HK-2 (cell line): ENCODE data around the gene AFF4.
A peak's percentile ranks its signal among the peaks of the same experiment; 100 is the strongest.
"Not testable (repeated sequence)": the region's sequence is repeated elsewhere in the genome, so short reads cannot be mapped to it uniquely, and the experiment has no call there.

Source experiments
- DNase-seq: peaks from one replicate; pipeline ENCODE4 v3.0.0-alpha.2; 2018; ENCODE audit not compliant: unreplicated experiment

Gene AFF4

GRCh38 chr5:132963171-132964104 lies at the start of gene AFF4:
AFF4 (minus strand) TSS chr5:132963634; CDS start chr5:132937189, 26,445 bp downstream.
- DNase-seq = peak; percentile 91

DNA sequence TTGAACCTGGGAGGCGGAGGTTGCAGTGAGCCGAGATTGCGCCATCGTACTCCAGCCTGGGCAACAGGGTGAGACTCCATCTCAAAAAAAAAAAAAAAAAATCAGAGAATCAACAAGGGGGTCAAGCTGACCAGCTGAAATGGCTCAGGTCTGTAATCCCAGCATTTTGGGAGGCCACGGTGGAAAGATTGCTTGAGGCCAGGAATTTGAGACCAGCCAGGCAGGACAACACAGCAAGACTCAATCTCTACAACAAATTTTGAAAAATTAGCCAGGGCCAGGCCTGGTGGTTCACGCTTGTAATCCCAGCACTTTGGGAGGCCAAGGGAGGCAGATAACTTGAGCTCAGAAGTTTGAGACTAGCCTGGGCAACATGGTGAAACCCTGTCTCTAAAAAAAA lies 45.0 kb upstream of the AFF4 start:
- not testable (repeated sequence) for DNase-seq

DNA sequence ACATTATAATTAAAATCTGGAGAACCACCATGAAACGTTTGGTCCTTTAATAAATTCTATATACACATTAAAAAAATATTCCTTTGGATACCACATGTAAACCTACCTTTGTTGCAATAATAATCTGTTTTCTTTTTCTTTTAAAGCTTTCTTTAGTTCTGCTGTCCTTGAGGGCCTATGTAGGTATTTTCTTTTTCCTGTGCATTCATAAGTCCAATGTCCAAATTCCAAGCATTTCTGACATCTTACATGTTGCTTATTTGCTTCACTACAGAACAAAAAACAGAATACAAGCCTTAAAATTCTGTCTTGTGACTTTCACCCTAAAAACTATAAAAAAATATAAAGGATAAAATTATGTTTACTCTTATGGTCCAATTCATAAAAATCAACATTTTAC lies 43.2 kb upstream of the AFF4 start:
- DNase-seq = no peak

DNA sequence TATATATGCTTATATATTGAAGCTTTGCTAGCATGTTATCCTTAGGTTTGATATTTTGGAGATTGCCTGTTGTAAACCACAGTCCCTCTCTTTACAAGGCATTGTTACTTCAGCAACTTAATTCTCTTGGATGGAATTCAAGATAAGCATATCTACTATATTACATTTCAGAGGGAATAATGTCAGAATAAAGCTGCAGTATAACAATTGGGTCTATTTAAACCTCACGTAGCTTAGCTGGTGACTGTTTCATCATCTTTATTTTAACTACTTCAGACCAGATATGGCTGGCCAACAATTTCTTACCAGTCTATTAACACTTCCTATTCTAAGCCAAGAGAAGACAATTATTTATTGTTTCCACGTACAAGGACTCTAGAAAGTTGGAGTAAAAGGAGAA lies 35.8 kb upstream of the AFF4 start:
- no peak for DNase-seq

GRCh38 chr5:132998556-132998955 lies 35.1 kb upstream of the AFF4 start:
- no peak for DNase-seq

DNA sequence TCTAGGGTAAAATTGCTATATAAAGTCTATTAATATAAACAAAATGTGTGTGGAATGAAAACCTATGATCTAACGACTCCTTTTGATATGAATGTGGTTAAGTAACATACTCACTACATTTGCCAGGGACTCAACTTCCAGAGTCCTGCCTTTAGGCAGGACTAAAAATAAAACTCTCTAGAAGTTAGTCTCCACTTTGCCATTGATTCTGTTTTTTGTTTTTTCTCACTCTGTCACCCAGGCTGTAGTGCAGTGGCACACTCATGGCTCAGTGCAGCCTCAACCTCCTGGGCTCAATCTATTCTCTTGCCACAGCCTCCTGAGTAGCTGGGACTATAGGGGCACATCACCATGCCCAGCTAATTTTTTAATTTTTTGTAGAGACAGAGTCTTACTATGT lies 32.9 kb upstream of the AFF4 start:
- no peak for DNase-seq

DNA sequence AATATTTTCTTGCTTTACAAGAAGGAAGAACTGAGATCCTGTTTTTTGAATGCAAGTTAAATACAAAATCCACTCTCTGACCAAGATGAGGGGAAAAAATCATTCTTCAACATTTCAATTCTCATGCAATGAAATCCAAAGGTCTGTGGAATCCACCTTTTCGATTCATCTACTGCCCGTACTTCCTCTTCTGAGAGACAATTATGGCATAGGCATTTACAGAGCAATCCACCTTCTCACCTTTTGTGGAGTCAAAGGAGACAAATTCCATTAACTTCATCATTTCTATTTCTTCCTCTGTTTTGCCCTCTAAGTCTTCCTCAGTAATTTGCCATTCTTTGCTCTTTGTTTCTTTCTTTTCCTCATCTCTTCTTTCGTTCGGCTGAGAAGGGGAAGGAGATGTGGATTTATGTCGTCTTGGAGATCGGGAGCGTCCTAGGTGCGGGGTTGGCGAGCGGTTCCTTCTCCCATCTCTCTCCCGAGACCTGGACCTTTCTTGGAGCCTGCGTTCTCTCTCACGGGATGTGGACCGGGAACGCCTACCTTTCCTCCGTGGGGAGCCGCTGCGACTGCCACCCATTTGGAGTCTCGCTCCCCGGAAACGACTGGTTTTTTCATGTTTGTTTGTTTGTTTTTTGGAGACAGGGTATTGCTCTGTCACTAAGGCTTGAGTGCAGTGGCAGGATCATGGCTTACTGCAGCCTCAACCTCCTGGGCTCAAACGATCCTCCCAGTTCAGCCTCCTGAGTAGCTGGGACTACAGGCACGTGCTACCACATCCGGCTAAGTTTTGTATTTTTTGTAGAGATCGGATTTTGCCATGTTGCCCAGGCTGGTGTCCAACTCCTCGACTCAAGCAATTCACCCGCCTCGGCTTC lies 24.3 kb upstream of the AFF4 start:
- no peak for DNase-seq

- not testable (repeated sequence) for DNase-seq
Observed at GRCh38 chr5:132982971-132983370, 19.5 kb upstream of the AFF4 start.

- no peak for DNase-seq
Observed at GRCh38 chr5:132981288-132981687, 17.9 kb upstream of the AFF4 start.

GRCh38 chr5:132979976-132980375 lies 16.5 kb upstream of the AFF4 start:
- no peak for DNase-seq

DNA sequence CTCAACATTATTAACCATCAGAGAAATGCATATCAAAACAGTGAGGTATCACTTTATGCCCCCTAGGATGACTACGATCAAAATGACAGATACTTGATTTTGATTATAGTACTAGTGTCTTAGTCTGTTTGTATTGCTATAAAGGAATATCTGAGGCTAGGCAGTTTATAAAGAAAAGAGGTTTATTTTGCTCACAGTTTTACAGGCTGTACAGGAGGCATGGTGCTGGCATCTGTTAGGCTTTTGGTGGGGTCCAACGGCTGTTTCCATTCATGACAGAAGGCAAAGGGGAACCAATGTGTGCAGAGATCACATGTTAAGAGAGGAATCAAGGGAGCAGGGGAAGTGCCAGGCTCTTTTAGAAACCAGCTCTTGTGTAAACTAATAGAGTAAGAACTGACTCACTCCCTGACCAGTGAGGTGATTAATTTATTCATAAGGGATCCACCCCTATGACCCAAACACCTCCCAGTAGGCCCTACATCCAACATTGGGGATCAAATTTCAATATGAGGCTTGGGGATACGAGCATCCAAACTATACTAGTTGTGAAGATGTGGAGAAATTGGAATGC lies 16.0 kb upstream of the AFF4 start:
- DNase-seq = no peak

DNA sequence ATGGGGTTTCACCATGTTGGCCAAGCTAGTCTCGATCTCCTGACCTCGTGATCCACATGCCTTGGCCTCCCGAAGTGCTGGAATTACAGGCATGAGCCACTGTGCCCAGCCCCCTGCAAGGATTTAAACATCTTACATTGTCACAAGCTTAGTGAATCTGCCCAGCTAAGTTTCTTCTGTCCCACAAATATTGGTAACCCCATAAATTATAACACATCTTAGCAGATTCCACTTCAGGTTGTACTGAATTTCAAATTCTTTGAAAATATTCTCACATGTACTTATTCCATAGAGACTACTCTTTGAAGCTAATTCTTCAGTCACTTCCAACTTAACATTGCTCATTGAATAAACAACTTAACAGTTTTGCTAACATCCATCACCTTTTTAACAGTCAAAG lies 13.4 kb upstream of the AFF4 start:
- DNase-seq = no peak

DNA sequence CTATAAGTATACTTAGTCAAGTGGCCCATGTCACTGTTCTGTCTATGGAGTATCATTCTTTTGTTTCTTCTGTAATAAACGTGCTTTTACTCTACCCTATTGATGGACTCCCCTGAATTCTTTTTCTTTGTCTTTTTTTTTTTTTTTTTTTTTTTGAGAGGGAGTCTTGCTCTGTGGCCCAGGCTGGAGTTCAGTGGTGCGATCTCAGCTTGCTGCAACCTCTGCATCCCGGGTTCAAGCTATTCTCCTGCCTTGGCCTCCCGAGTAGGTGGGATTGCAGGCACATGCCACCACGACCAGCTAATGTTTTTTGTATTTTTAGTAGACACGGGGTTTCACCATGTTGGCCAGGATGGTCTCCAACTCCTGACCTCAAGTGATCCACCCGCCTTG lies 9.0 kb upstream of the AFF4 start:
- DNase-seq = not testable (repeated sequence)

DNA sequence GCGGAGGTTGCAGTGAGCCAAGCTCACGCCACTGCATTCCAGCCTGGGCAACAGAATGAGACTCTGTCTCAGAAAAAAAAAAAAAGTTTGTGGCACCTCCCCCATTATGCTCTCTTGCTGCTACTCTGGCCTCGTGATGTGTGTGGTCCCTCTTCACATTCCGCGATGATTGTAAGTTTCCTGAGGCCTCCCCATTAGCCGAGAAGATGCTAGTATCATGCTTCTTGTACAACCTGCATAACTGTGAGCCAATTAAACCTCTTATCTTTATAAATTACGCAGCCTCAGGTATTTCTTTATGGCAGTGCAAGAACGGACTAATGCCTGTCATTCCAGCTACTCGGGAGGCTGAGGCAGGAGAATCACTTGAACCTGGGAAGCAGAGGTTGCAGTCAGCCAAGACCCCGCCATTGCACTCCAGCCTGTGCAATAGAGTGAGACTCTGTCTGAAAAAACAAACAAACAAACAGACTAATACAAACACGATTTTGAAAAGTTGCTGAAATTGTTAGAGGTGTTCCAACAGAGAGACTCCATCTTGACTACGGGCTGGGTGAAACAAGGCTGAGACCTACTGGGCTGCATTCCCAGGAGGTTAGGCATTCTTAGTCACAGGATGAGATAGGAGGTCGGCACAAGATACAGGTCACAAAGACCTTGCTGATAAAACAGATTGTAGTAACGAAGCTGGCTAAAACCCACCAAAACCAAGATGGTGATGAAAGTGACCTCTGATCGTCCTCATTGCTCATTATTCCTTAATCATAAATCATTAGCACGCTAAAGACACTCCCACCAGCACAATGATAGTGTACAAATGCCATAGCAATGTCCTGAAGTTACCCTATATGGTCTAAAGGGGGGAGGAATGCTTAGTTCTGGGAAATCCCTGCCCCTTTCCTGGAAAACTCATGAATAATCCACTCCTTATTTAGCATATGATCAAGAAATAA lies 8.3 kb upstream of the AFF4 start:
- no peak for DNase-seq

DNA sequence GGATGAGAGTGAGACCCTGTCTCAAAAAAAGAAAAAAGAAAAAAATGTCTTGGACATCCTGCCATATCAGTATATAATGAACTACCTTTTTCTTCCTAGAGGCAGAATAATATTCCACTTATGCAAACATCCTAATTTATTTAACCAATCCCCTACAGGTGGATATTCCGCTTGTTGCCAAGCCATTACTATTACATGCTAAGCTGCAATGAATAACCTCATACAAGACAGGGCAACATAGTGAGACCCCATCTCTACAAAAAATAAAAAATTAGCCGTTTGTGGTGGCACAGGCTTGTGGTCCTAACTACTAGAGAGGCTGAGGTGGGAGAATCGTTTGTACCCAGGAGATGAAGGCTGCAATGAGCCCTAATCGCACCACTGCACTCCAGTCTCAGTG lies 1.7 kb upstream of the AFF4 start:
- no peak for DNase-seq

DNA sequence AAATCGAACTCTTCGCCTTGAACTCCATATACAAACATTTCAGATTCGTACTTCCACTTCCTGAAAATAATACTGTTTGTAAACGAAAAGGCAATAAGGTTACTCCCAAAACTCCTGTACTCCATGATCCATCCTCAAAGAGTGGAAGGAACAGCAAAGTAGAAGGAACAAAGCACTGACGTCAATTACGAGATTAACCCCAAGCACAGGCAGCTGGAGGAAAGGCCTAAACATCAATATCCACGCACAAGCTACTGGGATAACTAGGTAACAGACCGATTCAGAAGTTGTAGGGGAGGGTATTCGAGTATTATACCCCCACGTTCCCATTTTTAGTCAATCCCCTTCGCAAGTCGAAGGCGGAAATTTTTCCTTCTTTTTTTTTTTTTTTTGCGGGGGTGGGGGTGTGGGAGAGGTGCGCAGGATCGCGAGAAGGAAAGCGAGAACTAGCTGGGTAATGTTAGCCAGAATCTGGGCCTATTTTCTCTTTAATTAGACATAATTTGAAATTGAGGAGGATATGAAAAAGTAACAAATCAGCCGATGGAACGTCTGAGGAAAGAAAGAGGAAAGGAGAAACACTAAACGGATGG lies 909 bp downstream of the AFF4 start:
- DNase-seq = no peak

- DNase-seq = no peak
Observed at GRCh38 chr5:132961887-132962286, 1.5 kb downstream of the AFF4 start.

DNA sequence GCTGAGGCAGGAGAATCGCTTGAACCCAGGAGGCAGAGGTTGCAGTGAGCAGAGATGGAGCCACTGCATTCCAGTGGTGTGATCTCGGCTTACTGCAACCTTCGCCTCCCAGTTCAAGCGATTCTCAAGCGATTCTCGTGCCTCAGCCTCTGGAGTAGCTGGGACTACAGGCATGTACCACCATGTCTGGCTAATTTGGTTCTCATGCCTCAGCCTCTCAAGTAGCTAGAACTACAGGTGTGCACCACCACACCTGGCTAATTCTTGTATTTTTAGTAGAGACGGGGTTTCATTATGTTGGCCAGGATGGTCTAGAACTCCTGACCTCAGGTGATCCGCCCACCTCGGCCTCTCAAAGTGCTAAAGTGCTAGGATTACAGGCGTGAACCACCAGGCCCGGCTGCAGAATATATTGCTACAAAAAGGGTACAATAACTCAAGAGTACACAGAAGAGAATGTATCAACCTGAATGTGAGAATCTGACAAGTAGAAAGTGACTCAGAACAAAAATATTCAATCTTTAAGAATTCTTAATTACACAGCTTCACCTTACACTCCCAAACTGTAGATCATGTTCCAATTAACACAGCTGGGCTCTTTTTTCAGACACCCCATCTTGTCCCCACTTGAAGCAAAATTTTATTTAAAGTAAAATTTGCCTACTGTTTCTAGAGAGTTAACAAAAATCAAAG lies 2.2 kb downstream of the AFF4 start:
- not testable (repeated sequence) for DNase-seq

DNA sequence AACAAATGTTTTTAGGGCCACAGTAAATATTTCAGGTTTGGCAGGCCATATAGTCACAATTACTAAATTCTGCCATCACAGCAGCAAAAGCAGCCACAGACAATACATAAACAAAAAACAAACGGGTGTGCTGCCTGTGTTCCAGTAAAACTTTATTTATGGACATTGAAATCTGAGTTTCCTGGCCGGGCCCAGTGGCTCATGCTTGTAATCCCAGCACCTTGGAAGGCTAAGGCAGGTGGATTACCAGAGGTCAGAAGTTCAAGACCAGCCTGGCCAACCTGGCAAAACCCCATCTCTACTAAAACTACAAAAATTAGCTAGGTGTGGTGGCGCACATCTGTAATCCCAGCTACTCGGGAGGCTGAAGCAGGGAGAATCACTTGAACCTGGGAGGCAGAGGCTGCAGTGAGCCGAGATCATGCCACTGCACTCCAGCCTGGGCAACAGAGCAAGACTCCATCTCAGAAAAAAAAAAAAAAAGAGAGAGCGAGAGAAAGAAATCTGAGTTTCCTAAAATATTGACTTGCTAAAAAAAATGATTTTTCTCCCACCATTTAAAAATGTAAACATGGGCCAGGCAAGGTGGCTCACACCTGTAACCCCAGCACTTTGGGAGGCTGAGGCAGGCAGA lies 7.2 kb downstream of the AFF4 start:
- not testable (repeated sequence) for DNase-seq

DNA sequence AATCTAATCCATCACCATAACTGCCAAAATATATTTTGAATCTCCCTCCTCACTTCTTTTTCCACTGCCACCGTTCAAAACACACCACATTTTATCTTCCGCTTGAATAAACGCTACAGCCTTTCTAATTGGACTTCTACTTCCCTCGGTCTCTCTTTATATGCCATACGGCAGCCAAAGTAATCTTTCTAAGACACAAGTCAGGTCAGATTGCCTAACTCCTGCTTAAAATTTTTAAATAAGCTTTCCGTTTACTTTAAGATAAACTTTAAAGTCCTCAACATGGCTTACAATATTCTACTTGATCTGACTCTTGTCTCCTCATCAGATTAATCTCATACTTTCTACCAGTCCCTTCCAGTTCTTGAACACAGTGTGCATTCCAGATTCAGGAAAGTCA lies 9.7 kb downstream of the AFF4 start:
- DNase-seq = no peak
